Gastroesophageal sphincter (tissue), 3 donors: ENCODE results near the gene HIVEP2.

ENCODE experiments used
- POLR2A ChIP-seq, 2 donors: fragments of 450-650 bp; IDR thresholded peaks; one replicate each; pipeline ENCODE4 v1.6.1; 2017; ENCODE audit warnings: antibody characterized with exemption in 2 of 2, mild to moderate bottlenecking in 2 of 2, moderate library complexity in 1 of 2
- POLR2AphosphoS5 ChIP-seq: sonication (generic); formaldehyde crosslinking; IDR thresholded peaks from one replicate; pipeline ENCODE4 v1.6.1; 2017; ENCODE audit warnings: antibody characterized with exemption
- TF ChIP-seq, protein P1 (sequence below), 4 experiments: fragments of 200-600 bp in 2 of 4; fragments of 450-650 bp in 2 of 4; sonication (generic) in 1 of 4; IDR thresholded peaks; one replicate each; pipeline ENCODE4 v1.5.1; 2017 to 2019; ENCODE audit warnings: antibody characterized with exemption in 4 of 4, mild to moderate bottlenecking in 2 of 4, moderate library complexity in 2 of 4

DNA sequence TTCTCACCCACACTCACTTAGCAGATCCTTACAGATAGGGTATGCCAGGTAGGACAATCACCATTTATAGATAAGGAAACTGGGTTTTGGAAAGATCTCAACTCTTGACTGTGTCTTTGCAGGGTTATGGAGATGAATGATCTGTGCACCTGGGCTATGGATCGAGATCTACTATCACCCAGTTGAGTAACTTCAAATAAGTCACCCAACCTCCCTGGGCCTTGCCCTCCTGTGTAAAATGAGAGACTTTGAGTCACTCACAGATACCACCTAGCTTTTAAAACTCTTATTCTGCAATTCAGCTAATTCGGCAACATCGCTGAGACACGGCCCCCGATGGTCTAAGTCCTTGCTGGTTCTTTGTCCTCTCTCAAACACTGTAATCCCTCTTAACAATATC lies 53.5 kb downstream of the HIVEP2 start:
- TF ChIP-seq, protein P1, sequence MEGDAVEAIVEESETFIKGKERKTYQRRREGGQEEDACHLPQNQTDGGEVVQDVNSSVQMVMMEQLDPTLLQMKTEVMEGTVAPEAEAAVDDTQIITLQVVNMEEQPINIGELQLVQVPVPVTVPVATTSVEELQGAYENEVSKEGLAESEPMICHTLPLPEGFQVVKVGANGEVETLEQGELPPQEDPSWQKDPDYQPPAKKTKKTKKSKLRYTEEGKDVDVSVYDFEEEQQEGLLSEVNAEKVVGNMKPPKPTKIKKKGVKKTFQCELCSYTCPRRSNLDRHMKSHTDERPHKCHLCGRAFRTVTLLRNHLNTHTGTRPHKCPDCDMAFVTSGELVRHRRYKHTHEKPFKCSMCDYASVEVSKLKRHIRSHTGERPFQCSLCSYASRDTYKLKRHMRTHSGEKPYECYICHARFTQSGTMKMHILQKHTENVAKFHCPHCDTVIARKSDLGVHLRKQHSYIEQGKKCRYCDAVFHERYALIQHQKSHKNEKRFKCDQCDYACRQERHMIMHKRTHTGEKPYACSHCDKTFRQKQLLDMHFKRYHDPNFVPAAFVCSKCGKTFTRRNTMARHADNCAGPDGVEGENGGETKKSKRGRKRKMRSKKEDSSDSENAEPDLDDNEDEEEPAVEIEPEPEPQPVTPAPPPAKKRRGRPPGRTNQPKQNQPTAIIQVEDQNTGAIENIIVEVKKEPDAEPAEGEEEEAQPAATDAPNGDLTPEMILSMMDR (IDR thresholded peaks at IDR 0.05) = no peak
- TF ChIP-seq POLR2AphosphoS5 (no peak), POLR2A (IDR thresholded peaks at IDR 0.05) (no peak)
